ENCODE data around the gene PIEZO2.
"Not testable (repeated sequence)": the region's sequence is repeated elsewhere in the genome, so short reads cannot be mapped to it uniquely, and the experiment has no call there.

PIEZO2 gene

DNA sequence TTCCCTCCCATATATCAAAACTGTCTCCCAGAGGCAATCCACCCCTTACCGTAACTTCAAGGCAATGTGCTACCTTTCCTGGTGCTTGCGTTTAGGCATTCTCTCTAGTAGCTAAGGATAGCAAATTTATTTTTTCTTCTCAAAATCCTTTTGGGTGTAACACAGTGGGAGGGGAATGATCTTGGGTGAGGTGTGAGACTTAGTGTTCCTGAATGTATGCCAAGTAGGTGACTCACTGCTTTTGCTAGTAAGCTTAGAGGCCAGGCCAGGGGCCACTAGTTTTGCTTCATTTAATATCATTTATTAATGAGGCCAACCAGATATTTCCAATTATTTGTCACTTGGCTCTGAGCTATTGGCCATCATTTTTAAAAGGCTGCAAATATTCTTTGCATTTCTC, 488.1 kb downstream of the PIEZO2 start:
- DNase-seq, result no peak

GRCh38 chr18:10660179-10660884, 489.0 kb downstream of the PIEZO2 start:
- DNase-seq, result no peak

DNA sequence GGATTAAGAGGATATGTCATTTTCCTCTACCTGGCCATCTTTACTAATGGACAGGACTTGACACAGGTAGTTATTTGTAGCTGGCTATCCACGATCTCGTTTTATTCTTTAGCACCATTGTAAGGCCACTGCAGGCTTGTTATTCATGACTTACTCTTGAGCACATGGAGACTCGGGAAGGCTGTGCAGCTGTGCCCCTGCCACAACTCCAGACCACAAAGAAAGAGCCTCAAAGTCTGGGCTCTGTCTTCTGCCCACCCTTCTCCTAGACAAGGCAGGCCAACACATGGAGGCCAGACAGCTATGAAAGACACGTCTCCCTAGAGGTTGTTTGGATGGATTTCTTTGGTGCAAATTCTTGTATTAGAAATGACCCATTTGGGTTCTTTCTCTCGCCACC, 489.8 kb downstream of the PIEZO2 start:
- DNase-seq, result no peak

- DNase-seq, result no peak
These were observed 490.4 kb downstream of the PIEZO2 start for GRCh38 chr18:10659000-10659399.

DNA sequence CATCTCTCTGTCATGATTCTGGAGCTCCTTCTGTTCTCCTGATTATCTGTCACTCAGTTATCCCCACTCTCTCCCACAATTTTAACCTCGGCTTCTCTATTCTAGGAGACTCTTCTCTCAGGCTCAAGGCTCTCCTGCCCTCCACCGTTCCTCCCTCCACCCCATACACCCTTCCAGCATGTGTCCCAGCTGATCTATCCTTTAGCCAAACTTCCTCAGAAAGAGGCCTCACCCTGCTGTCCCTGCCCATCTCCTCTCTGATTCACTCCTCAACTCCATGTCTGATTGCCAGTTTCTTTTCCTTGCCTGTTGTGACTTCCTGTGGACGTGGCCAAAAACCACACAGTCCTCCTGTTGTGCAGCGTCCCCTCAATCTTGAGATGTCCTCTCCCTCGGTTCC, 505.4 kb downstream of the PIEZO2 start:
- not testable (repeated sequence) for DNase-seq

DNA sequence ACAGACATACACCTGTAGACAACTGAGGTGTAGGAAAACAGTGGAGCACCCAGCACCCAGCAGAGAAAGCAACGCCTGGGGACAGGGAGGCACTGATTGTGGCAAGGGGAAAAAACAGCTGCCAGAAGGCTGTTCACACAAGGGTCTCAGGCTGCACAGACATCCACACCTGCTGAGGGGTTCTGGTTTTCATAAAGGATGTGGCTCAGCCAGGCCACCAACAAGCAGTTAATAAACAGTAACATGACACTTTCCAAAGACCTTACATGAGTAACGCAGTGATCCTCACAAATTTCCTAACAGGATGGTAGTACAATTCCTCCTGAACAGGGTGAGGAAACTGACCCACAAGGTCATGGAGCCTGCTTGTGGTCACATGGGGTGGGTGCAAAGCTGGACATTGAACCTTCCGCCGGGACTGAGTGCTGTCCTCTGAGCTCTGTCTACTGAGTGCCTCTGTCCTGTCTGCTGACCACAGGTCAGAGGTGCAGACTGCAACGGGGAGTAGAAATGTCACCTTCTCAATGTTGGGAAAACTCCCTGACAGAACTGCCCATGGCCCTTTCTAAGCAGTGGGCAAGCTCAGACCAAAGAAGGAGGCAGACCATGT, 506.3 kb downstream of the PIEZO2 start:
- not testable (repeated sequence) for DNase-seq

DNA sequence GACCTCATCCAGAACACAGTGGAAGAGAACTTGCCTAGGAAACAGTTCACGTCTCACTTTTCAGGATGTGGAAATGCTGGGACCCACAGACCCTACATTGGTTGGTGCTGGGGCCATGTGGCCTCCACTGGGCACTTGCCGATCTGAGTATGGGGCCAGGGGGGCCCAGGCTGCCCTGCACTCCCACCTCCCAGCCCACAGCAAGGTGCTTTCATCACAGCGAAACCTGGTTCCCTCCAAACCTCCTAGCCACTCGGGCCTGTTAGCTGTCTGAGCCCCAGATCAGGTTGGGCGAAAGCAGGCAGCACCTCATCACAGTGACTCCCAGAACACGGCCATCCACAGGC, 510.9 kb downstream of the PIEZO2 start:
- DNase-seq, result not testable (repeated sequence)

DNA sequence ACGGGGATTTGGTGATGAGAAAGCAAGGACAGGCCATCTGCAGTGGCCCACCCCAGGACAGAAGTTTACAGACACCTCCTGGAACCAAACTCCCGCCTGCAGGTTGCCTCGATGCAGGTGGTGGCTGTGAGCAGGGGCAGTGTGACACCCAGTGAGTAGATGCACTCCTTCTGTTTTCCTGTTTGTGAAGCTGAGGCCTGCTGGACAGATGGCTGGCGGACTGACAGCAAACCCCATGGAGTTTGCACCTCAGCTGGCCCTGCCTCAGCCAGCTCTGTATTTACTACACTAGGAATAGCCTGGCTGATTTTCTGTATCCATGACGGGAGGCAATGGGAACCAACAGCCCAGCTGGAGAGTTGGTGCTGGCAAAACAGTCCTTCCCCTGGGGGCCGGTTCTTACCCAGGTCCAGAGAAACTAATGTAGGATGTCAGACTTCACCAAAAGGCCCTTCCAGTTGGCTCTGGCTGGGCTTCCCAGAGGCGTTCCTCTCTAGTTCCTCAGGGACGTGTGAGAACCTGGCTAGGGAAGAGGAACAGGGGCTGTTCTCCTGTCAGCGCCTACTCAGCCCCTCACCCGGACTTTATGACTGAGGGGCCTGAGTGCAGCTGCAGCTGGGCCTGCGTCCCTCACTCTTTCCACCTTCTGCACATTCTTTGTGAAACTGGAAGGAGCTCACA, 511.4 kb downstream of the PIEZO2 start:
- not testable (repeated sequence) for DNase-seq

- DNase-seq, result not testable (repeated sequence)
These were observed 520.3 kb downstream of the PIEZO2 start for GRCh38 chr18:10629076-10629475.

DNA sequence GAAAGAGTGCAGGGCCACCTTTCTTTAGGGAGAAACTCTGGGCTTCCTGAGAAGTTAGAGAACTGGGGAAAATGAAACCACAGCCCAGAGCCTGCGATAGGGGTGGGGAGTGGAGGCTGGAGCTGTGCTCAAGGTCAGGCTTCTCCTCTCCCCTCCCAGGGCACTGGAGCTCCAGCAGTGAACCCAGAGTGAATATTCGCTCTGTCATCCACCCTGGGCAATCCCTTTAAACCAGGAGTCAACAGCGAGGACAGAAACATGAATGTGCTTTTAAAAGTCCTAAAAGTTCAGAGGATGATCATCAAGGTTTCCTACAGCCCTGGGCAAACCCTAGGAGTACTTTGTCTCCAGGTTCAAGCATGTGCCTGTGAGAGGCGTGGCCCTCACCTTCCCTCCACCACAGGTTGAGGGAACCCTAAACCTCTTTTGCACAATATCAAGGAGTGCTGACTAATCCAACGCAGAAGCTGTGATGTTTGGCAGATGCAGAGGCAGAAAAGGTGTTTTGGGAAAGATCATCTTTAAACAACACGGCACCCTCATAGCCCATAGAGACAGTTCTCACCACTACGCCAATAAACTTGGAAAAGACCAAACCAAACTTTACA, 522.7 kb downstream of the PIEZO2 start:
- not testable (repeated sequence) for DNase-seq

DNA sequence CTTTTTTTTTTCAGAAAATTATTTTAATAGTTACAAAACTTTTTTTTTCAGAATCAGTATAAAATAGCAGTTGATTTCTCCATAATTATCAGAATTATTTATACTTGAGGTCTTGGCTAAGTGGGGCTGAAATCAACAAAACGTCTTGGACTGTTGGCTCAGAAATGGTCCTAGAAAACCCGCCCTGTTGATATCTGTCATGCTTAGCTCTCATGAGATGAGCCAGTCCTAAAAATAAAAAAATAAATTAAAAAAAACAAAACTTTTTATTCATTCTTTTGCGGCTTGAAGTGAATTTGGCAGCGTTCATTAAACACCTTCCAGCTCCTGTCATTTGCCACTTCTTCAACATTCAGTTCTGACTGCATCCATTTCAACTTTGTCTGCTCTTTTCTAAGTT, 525.8 kb downstream of the PIEZO2 start:
- DNase-seq, result not testable (repeated sequence)

GRCh38 chr18:10622982-10623381, 526.4 kb downstream of the PIEZO2 start:
- DNase-seq, result not testable (repeated sequence)

- DNase-seq, result not testable (repeated sequence)
These were observed 528.6 kb downstream of the PIEZO2 start for GRCh38 chr18:10620670-10621329.
